Neural progenitor cell (in vitro differentiated cells): ENCODE results near the gene GPR142.

Experiments used
- EZH2phosphoT487 ChIP-seq: fragments of 200-600 bp; sonication (generic); IDR thresholded peaks from 2 replicates; pipeline ENCODE4 v1.6.1; 2017; ENCODE audit warnings: antibody characterized with exemption
- TF ChIP-seq, protein P1 (sequence below): fragments of 200-600 bp; sonication (generic); IDR thresholded peaks from 2 replicates; pipeline ENCODE4 v1.5.1; 2017; ENCODE audit warnings: antibody characterized with exemption, mild to moderate bottlenecking

GRCh38 chr17:74369221-74369620 lies 1.9 kb downstream of the GPR142 start:
- no peak for TF ChIP-seq EZH2phosphoT487
- TF ChIP-seq, protein P1, sequence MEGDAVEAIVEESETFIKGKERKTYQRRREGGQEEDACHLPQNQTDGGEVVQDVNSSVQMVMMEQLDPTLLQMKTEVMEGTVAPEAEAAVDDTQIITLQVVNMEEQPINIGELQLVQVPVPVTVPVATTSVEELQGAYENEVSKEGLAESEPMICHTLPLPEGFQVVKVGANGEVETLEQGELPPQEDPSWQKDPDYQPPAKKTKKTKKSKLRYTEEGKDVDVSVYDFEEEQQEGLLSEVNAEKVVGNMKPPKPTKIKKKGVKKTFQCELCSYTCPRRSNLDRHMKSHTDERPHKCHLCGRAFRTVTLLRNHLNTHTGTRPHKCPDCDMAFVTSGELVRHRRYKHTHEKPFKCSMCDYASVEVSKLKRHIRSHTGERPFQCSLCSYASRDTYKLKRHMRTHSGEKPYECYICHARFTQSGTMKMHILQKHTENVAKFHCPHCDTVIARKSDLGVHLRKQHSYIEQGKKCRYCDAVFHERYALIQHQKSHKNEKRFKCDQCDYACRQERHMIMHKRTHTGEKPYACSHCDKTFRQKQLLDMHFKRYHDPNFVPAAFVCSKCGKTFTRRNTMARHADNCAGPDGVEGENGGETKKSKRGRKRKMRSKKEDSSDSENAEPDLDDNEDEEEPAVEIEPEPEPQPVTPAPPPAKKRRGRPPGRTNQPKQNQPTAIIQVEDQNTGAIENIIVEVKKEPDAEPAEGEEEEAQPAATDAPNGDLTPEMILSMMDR: no peak
